WTC11 (cell line): ENCODE data around the gene FBXO48. TPM values are rescaled to one million over a fixed set of nuclear protein-coding genes. Genes with fewer than 3 reads are reported as not detected.

Source experiments
- ATAC-seq: fragments of 200-7000 bp; cut with Tn5 transposase; 2 replicates; pipeline ENCODE4 v1.10.0; 2021; ENCODE audit warnings: mild to moderate bottlenecking, moderate library complexity
- CTCF ChIA-PET: fragments of 300-600 bp; sonication (Branson Sonifier 250); formaldehyde crosslinking; loops from one replicate; lab custom pipeline; 2021; ENCODE audit warnings: antibody characterized with exemption; lab: Charles Lee
- POLR2A ChIA-PET: fragments of 350-600 bp; sonication (Branson Sonifier 250); formaldehyde crosslinking; loops from one replicate; lab custom pipeline; 2021; ENCODE audit warnings: antibody characterized with exemption; lab: Charles Lee
- DNase-seq: peaks from one replicate; pipeline ENCODE4 v3.0.0; 2021; ENCODE audit warnings: low spot score
- H3K27ac Mint-ChIP-seq: 2 replicates; pipeline ENCODE4 v1.8.0; 2021; ENCODE audit warnings: mixed read lengths
- H3K27me3 Mint-ChIP-seq: 2 replicates; pipeline ENCODE4 v1.8.0; 2021; ENCODE audit warnings: low read depth, mild to moderate bottlenecking, moderate library complexity, mixed read lengths
- H3K36me3 Mint-ChIP-seq: 2 replicates; pipeline ENCODE4 v1.8.0; 2021; ENCODE audit warnings: mixed read lengths
- H3K4me1 Mint-ChIP-seq: 2 replicates; pipeline ENCODE4 v1.8.0; 2022; ENCODE audit warnings: mixed read lengths
- H3K4me3 Mint-ChIP-seq: 2 replicates; pipeline ENCODE4 v1.8.0; 2021; ENCODE audit warnings: mild to moderate bottlenecking, moderate library complexity, mixed read lengths
- H3K9me3 Mint-ChIP-seq: 2 replicates; pipeline ENCODE4 v1.8.0; 2021; ENCODE audit warnings: mixed read lengths
- ATF6 ChIP-seq: sonication (generic); formaldehyde crosslinking; IDR thresholded peaks from 2 replicates; pipeline ENCODE4 v1.8.1; 2023; ENCODE audit warnings: mild to moderate bottlenecking, missing genetic modification reagents
- CTCF ChIP-seq: fragments of 200-600 bp; IDR thresholded peaks from 2 replicates; pipeline ENCODE4 v1.8.0; 2022; ENCODE audit warnings: antibody characterized with exemption
- E2F5 ChIP-seq: sonication (generic); formaldehyde crosslinking; IDR thresholded peaks from 2 replicates; pipeline ENCODE4 v1.8.1; 2022; ENCODE audit warnings: mild to moderate bottlenecking, moderate library complexity, missing genetic modification reagents
- ERG ChIP-seq: fragments of 250-450 bp; sonication (Bioruptor Pico); IDR thresholded peaks from 2 replicates; pipeline ENCODE4 v1.8.0; 2021; ENCODE audit warnings: mild to moderate bottlenecking
- JAZF1 ChIP-seq: fragments of 250-450 bp; sonication (Bioruptor Pico); IDR thresholded peaks from 2 replicates; pipeline ENCODE4 v1.9.0; 2021; ENCODE audit warnings: moderate library complexity, mild to moderate bottlenecking, inconsistent platforms
- MYBL2 ChIP-seq: sonication (generic); formaldehyde crosslinking; IDR thresholded peaks from 2 replicates; pipeline ENCODE4 v1.8.1; 2023; ENCODE audit warnings: mild to moderate bottlenecking, moderate library complexity, missing genetic modification reagents
- NR2C2 ChIP-seq: sonication (generic); formaldehyde crosslinking; IDR thresholded peaks from 2 replicates; pipeline ENCODE4 v1.8.0; 2022; ENCODE audit warnings: mild to moderate bottlenecking, missing genetic modification reagents
- NR3C1 ChIP-seq: sonication (generic); formaldehyde crosslinking; conservative IDR thresholded peaks from 2 replicates; pipeline ENCODE4 v1.8.1; 2023; ENCODE audit warnings: low read depth, mild to moderate bottlenecking, missing genetic modification reagents
- PRDM15 ChIP-seq: sonication (generic); formaldehyde crosslinking; IDR thresholded peaks from 2 replicates; pipeline ENCODE4 v1.8.0; 2022; ENCODE audit warnings: missing genetic modification reagents
- TCF7 ChIP-seq: sonication (generic); formaldehyde crosslinking; IDR thresholded peaks from 2 replicates; pipeline ENCODE4 v1.8.0; 2022; ENCODE audit warnings: mild to moderate bottlenecking, low read depth, missing genetic modification reagents, moderate library complexity
- TEAD1 ChIP-seq: sonication (generic); formaldehyde crosslinking; IDR thresholded peaks from 2 replicates; pipeline ENCODE4 v1.8.0; 2022; ENCODE audit warnings: mild to moderate bottlenecking, missing genetic modification reagents
- ZBTB43 ChIP-seq: sonication (generic); formaldehyde crosslinking; IDR thresholded peaks from 2 replicates; pipeline ENCODE4 v1.8.1; 2023; ENCODE audit warnings: mild to moderate bottlenecking, missing genetic modification reagents
- ZNF121 ChIP-seq: sonication (generic); formaldehyde crosslinking; IDR thresholded peaks from 2 replicates; pipeline ENCODE4 v1.8.0; 2023; ENCODE audit warnings: missing genetic modification reagents
- ZNF138 ChIP-seq: sonication (generic); formaldehyde crosslinking; conservative IDR thresholded peaks from 2 replicates; pipeline ENCODE4 v1.8.1; 2022; ENCODE audit warnings: mild to moderate bottlenecking, moderate library complexity, missing genetic modification reagents
- ZNF396 ChIP-seq: fragments of 250-450 bp; sonication (Bioruptor Pico); IDR thresholded peaks from 2 replicates; pipeline ENCODE4 v1.8.0; 2021; ENCODE audit warnings: mild to moderate bottlenecking, moderate library complexity, borderline replicate concordance
- ZNF425 ChIP-seq: fragments of 250-450 bp; sonication (Bioruptor Pico); conservative IDR thresholded peaks from 2 replicates; pipeline ENCODE4 v1.9.0; 2021; ENCODE audit warnings: mild to moderate bottlenecking
- ZNF671 ChIP-seq: fragments of 250-450 bp; sonication (Bioruptor Pico); IDR thresholded peaks from 2 replicates; pipeline ENCODE4 v1.8.0; 2021; ENCODE audit warnings: mild to moderate bottlenecking
- ZSCAN18 ChIP-seq: fragments of 250-450 bp; sonication (Bioruptor Pico); IDR thresholded peaks from 2 replicates; pipeline ENCODE4 v2.1.2; 2022; ENCODE audit warnings: mild to moderate bottlenecking, moderate library complexity
- total RNA-seq: library from RNA; stranded (reverse); gene quantifications from 3 replicates; pipeline ENCODE4 v1.2.3, GENCODE V29; 2021

FBXO48 gene
- total RNA-seq, 1 experiment from 2014 or later = 1.3 TPM

- no peaks in the 10 kb centered on the region for H3K27me3 Mint-ChIP-seq
- no peak for ATAC-seq
- CTCF ChIA-PET = interaction anchor here (0.6 to 2.2 kb wide), 3 partner anchors 9 to 142 kb away, joined by 3 to 10 read pairs (median 3); no protein-coding TSS in a partner anchor
- DNase-seq = no peak
- no peak overlapping the region for H3K4me3 Mint-ChIP-seq
- no peaks in the 10 kb centered on the region for H3K36me3 Mint-ChIP-seq
- TF ChIP-seq ZBTB43 (no peak), TCF7 (CRISPR knock-in tag) (no peak), ATF6 (CRISPR knock-in tag) (no peak), TEAD1 (CRISPR knock-in tag) (no peak), MYBL2 (no peak), CTCF (no peak), PRDM15 (no peak), E2F5 (CRISPR knock-in tag) (no peak), NR3C1 (CRISPR knock-in tag) (no peak), ZNF121 (CRISPR knock-in tag) (no peak), NR2C2 (CRISPR knock-in tag) (no peak), JAZF1 (CRISPR knock-in tag) (no peak)
- H3K4me1 Mint-ChIP-seq = no peaks in the 10 kb centered on the region
- no peak overlapping the region for H3K27ac Mint-ChIP-seq
- POLR2A ChIA-PET = interaction anchor here (0.9 kb wide), 1 partner anchor 13 kb away, joined by 3 read pairs; the partner anchor contains the start of genes APLF and FBXO48
- H3K9me3 Mint-ChIP-seq = no peaks in the 10 kb centered on the region
Observed at GRCh38 chr2:68453761-68454360, 13.2 kb downstream of the FBXO48 start.

GRCh38 chr2:68452158-68452900 is 14.8 kb downstream of the FBXO48 start:
- Mint-ChIP-seq H3K27ac (no peak overlapping the region), H3K9me3 (no peaks in the 10 kb centered on the region), H3K27me3 (no peaks in the 10 kb centered on the region), H3K36me3 (no peaks in the 10 kb centered on the region), H3K4me3 (no peak overlapping the region), H3K4me1 (no peaks in the 10 kb centered on the region)
- ATAC-seq (no peak), DNase-seq (no peak)
- ChIA-PET CTCF (interaction anchor here (2.2 kb wide), 1 partner anchor 11 kb away, joined by 10 read pairs; no protein-coding TSS in a partner anchor), POLR2A (no interaction called here)
- no peak for TF ChIP-seq ZNF396 (CRISPR knock-in tag)
- TF ChIP-seq ZNF671 = no peak
- no peak for TF ChIP-seq ERG
- no peak for TF ChIP-seq ZNF425 (CRISPR knock-in tag)
- no peak for TF ChIP-seq ZSCAN18
- TF ChIP-seq TEAD1 (CRISPR knock-in tag) = no peak
- no peak for TF ChIP-seq ZNF138 (CRISPR knock-in tag)
